ENCODE measurements around the gene CYP4B1.

DNA sequence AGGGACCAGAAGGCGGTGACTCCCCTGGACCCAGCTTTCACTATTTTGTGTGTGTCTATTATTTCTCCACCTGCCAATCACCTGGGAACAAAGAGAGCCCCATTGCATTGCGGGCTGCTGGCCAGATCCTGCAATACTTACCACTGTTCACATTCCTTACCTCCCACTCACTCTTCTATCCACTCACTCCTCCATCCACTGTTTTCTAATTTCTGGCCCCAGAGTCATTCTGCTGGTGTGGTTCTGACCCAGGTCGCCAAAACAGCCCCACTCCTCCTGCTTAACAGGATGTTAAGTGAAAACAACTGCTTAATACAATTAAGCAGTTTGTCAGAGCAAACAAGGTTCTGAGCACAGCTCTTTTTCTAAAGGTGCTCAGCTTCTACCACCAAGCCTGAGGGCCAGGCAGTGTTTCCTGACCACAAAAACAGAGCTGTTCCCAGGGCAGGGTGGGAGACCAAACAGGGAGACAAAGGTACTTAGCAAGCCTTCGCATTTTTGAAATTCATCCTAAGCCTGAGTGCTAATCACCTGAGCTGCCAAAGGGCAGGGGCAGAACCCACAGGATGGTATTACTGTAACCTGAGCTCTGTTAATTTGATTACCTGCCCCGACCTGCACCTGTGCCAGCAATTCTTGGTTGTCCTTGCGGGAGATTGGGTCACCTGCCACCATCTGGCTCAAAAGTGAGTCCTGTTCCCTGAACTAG, 41.4 kb upstream of the CYP4B1 start:
- TF ChIP-seq, protein P1, sequence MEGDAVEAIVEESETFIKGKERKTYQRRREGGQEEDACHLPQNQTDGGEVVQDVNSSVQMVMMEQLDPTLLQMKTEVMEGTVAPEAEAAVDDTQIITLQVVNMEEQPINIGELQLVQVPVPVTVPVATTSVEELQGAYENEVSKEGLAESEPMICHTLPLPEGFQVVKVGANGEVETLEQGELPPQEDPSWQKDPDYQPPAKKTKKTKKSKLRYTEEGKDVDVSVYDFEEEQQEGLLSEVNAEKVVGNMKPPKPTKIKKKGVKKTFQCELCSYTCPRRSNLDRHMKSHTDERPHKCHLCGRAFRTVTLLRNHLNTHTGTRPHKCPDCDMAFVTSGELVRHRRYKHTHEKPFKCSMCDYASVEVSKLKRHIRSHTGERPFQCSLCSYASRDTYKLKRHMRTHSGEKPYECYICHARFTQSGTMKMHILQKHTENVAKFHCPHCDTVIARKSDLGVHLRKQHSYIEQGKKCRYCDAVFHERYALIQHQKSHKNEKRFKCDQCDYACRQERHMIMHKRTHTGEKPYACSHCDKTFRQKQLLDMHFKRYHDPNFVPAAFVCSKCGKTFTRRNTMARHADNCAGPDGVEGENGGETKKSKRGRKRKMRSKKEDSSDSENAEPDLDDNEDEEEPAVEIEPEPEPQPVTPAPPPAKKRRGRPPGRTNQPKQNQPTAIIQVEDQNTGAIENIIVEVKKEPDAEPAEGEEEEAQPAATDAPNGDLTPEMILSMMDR (IDR thresholded peaks at IDR 0.05): no peak
- TF ChIP-seq POLR2A (IDR thresholded peaks at IDR 0.05): no peak
